WTC11 (cell line): Measurements from ENCODE around the gene DENND4B. TPM values are rescaled to one million over a fixed set of nuclear protein-coding genes. Genes with fewer than 3 reads are reported as not detected.
A peak's percentile ranks its signal among the peaks of the same experiment; 100 is the strongest.

Experiments
- CBFB ChIP-seq: sonication (generic); formaldehyde crosslinking; IDR thresholded peaks from 2 replicates; pipeline ENCODE4 v1.8.1; 2022; ENCODE audit warnings: mild to moderate bottlenecking, low read depth, missing genetic modification reagents
- ESRRA ChIP-seq: sonication (generic); formaldehyde crosslinking; IDR thresholded peaks from 2 replicates; pipeline ENCODE4 v1.8.1; 2022; ENCODE audit warnings: mild to moderate bottlenecking, missing genetic modification reagents, borderline replicate concordance
- FOXJ3 ChIP-seq: sonication (generic); formaldehyde crosslinking; IDR thresholded peaks from 2 replicates; pipeline ENCODE4 v1.9.0; 2021; ENCODE audit warnings: missing genetic modification reagents, mild to moderate bottlenecking, borderline replicate concordance
- GRHL2 ChIP-seq: fragments of 250-450 bp; sonication (Bioruptor Pico); IDR thresholded peaks from 2 replicates; pipeline ENCODE4 v1.8.0; 2022; ENCODE audit warnings: mild to moderate bottlenecking, moderate library complexity; ENCODE audit not compliant: insufficient replicate concordance, severe bottlenecking
- HMGA2 ChIP-seq: fragments of 250-450 bp; sonication (Bioruptor Pico); IDR thresholded peaks from 2 replicates; pipeline ENCODE4 v1.4.0; 2021; ENCODE audit warnings: mild to moderate bottlenecking, moderate library complexity
- JAZF1 ChIP-seq: fragments of 250-450 bp; sonication (Bioruptor Pico); IDR thresholded peaks from 2 replicates; pipeline ENCODE4 v1.9.0; 2021; ENCODE audit warnings: moderate library complexity, mild to moderate bottlenecking, inconsistent platforms
- NFYB ChIP-seq: sonication (generic); formaldehyde crosslinking; conservative IDR thresholded peaks from 2 replicates; pipeline ENCODE4 v1.8.0; 2022; ENCODE audit warnings: low read depth, missing genetic modification reagents
- NR1H2 ChIP-seq: sonication (generic); formaldehyde crosslinking; IDR thresholded peaks from 2 replicates; pipeline ENCODE4 v1.9.0; 2021; ENCODE audit warnings: mild to moderate bottlenecking, moderate library complexity, missing genetic modification reagents
- NR2C2 ChIP-seq: sonication (generic); formaldehyde crosslinking; IDR thresholded peaks from 2 replicates; pipeline ENCODE4 v1.8.0; 2022; ENCODE audit warnings: mild to moderate bottlenecking, missing genetic modification reagents
- SOX15 ChIP-seq: fragments of 250-450 bp; sonication (Bioruptor Pico); IDR thresholded peaks from 2 replicates; pipeline ENCODE4 v1.9.0; 2021; ENCODE audit warnings: mild to moderate bottlenecking
- TEAD4 ChIP-seq: sonication (generic); formaldehyde crosslinking; IDR thresholded peaks from 2 replicates; pipeline ENCODE4 v1.8.0; 2022; ENCODE audit warnings: mild to moderate bottlenecking, missing genetic modification reagents
- ZNF138 ChIP-seq: sonication (generic); formaldehyde crosslinking; conservative IDR thresholded peaks from 2 replicates; pipeline ENCODE4 v1.8.1; 2022; ENCODE audit warnings: mild to moderate bottlenecking, moderate library complexity, missing genetic modification reagents
- total RNA-seq: library from RNA; stranded (reverse); gene quantifications from 3 replicates; pipeline ENCODE4 v1.2.3, GENCODE V29; 2021
- TF ChIP-seq, protein P1 (sequence below): sonication (generic); formaldehyde crosslinking; IDR thresholded peaks from 2 replicates; pipeline ENCODE4 v1.8.1; 2022; ENCODE audit warnings: missing genetic modification reagents, borderline replicate concordance
- TF ChIP-seq, protein P2 (sequence below): sonication (generic); formaldehyde crosslinking; IDR thresholded peaks from 2 replicates; pipeline ENCODE4 v1.8.0; 2022; ENCODE audit warnings: mild to moderate bottlenecking, missing genetic modification reagents
- TF ChIP-seq, protein P3 (sequence below): sonication (generic); formaldehyde crosslinking; IDR thresholded peaks from 2 replicates; pipeline ENCODE4 v1.8.0; 2022; ENCODE audit warnings: missing genetic modification reagents
- TF ChIP-seq, protein P4 (sequence below): sonication (generic); formaldehyde crosslinking; IDR thresholded peaks from 2 replicates; pipeline ENCODE4 v1.8.1; 2023; ENCODE audit warnings: mild to moderate bottlenecking, missing genetic modification reagents, moderate library complexity
- TF ChIP-seq, protein P5 (sequence below): sonication (generic); formaldehyde crosslinking; IDR thresholded peaks from 2 replicates; pipeline ENCODE4 v1.8.0; 2023; ENCODE audit warnings: missing genetic modification reagents, mild to moderate bottlenecking, borderline replicate concordance
- TF ChIP-seq, protein P6 (sequence below): fragments of 250-450 bp; sonication (Bioruptor Pico); IDR thresholded peaks from 2 replicates; pipeline ENCODE4 v1.9.0; 2021; ENCODE audit warnings: mild to moderate bottlenecking
- TF ChIP-seq, protein P7 (sequence below): fragments of 250-450 bp; sonication (Bioruptor Pico); IDR thresholded peaks from 2 replicates; pipeline ENCODE4 v2.1.2; 2022; ENCODE audit warnings: mild to moderate bottlenecking, moderate library complexity
- TF ChIP-seq, protein P8 (sequence below): sonication (generic); formaldehyde crosslinking; IDR thresholded peaks from 2 replicates; pipeline ENCODE4 v1.8.1; 2022; ENCODE audit warnings: mild to moderate bottlenecking, missing genetic modification reagents, moderate library complexity, borderline replicate concordance

DENND4B gene
- total RNA-seq, 1 experiment from 2014 or later = 93.1 TPM

DNA sequence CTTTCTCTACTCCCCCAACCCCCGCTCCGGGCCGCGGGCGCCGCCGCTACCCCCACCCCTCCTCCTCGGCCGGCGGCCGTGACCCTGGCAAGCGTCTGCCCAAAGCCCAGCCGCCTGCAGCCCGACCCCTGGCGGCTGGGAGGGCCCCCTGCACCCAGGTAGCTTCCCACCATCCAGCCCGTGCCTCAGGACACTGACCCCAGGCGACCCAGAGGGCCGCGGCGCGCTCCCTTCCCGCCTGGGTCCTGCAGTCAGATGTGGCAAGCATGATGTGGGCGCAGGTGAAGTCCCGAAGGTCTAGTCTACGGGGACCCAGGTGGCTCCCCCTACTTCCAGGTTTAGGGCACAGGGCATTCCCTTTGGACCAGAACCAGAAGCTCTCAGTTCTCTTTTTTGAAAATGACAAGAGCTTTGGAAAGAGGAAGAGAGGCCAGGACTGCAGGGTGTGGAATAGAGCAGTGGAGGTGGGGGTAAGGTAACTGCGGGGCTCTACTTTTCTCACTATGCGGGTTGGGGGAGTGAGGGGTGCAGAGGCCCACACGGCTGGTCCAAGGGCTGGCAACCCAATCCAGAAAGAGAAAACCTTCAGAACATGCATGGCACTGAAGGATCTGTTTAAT, at the start of gene DENND4B (continued):
- TF ChIP-seq HMGA2 (CRISPR knock-in tag) = no peak
- TF ChIP-seq, protein P1, sequence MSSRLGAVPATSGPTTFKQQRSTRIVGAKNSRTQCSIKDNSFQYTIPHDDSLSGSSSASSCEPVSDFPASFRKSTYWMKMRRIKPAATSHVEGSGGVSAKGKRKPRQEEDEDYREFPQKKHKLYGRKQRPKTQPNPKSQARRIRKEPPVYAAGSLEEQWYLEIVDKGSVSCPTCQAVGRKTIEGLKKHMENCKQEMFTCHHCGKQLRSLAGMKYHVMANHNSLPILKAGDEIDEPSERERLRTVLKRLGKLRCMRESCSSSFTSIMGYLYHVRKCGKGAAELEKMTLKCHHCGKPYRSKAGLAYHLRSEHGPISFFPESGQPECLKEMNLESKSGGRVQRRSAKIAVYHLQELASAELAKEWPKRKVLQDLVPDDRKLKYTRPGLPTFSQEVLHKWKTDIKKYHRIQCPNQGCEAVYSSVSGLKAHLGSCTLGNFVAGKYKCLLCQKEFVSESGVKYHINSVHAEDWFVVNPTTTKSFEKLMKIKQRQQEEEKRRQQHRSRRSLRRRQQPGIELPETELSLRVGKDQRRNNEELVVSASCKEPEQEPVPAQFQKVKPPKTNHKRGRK (CRISPR knock-in tag) = no peak
- TF ChIP-seq CBFB (CRISPR knock-in tag) = no peak
- TF ChIP-seq, protein P2, sequence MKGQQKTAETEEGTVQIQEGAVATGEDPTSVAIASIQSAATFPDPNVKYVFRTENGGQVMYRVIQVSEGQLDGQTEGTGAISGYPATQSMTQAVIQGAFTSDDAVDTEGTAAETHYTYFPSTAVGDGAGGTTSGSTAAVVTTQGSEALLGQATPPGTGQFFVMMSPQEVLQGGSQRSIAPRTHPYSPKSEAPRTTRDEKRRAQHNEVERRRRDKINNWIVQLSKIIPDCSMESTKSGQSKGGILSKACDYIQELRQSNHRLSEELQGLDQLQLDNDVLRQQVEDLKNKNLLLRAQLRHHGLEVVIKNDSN = 0 out of 2 replicates have a peak, but pooled peaks have one; percentile 23
- TF ChIP-seq ZNF138 (CRISPR knock-in tag) = no peak
- TF ChIP-seq, protein P3, sequence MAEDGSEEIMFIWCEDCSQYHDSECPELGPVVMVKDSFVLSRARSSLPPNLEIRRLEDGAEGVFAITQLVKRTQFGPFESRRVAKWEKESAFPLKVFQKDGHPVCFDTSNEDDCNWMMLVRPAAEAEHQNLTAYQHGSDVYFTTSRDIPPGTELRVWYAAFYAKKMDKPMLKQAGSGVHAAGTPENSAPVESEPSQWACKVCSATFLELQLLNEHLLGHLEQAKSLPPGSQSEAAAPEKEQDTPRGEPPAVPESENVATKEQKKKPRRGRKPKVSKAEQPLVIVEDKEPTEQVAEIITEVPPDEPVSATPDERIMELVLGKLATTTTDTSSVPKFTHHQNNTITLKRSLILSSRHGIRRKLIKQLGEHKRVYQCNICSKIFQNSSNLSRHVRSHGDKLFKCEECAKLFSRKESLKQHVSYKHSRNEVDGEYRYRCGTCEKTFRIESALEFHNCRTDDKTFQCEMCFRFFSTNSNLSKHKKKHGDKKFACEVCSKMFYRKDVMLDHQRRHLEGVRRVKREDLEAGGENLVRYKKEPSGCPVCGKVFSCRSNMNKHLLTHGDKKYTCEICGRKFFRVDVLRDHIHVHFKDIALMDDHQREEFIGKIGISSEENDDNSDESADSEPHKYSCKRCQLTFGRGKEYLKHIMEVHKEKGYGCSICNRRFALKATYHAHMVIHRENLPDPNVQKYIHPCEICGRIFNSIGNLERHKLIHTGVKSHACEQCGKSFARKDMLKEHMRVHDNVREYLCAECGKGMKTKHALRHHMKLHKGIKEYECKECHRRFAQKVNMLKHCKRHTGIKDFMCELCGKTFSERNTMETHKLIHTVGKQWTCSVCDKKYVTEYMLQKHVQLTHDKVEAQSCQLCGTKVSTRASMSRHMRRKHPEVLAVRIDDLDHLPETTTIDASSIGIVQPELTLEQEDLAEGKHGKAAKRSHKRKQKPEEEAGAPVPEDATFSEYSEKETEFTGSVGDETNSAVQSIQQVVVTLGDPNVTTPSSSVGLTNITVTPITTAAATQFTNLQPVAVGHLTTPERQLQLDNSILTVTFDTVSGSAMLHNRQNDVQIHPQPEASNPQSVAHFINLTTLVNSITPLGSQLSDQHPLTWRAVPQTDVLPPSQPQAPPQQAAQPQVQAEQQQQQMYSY (CRISPR knock-in tag) = no peak
- TF ChIP-seq ESRRA (CRISPR knock-in tag) = no peak
- no peak for TF ChIP-seq NR2C2
- TF ChIP-seq TEAD4 = no peak
- no peak for TF ChIP-seq GRHL2 (CRISPR knock-in tag)
- TF ChIP-seq, protein P4, sequence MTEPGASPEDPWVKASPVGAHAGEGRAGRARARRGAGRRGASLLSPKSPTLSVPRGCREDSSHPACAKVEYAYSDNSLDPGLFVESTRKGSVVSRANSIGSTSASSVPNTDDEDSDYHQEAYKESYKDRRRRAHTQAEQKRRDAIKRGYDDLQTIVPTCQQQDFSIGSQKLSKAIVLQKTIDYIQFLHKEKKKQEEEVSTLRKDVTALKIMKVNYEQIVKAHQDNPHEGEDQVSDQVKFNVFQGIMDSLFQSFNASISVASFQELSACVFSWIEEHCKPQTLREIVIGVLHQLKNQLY (CRISPR knock-in tag) = no peak
- TF ChIP-seq, protein P5, sequence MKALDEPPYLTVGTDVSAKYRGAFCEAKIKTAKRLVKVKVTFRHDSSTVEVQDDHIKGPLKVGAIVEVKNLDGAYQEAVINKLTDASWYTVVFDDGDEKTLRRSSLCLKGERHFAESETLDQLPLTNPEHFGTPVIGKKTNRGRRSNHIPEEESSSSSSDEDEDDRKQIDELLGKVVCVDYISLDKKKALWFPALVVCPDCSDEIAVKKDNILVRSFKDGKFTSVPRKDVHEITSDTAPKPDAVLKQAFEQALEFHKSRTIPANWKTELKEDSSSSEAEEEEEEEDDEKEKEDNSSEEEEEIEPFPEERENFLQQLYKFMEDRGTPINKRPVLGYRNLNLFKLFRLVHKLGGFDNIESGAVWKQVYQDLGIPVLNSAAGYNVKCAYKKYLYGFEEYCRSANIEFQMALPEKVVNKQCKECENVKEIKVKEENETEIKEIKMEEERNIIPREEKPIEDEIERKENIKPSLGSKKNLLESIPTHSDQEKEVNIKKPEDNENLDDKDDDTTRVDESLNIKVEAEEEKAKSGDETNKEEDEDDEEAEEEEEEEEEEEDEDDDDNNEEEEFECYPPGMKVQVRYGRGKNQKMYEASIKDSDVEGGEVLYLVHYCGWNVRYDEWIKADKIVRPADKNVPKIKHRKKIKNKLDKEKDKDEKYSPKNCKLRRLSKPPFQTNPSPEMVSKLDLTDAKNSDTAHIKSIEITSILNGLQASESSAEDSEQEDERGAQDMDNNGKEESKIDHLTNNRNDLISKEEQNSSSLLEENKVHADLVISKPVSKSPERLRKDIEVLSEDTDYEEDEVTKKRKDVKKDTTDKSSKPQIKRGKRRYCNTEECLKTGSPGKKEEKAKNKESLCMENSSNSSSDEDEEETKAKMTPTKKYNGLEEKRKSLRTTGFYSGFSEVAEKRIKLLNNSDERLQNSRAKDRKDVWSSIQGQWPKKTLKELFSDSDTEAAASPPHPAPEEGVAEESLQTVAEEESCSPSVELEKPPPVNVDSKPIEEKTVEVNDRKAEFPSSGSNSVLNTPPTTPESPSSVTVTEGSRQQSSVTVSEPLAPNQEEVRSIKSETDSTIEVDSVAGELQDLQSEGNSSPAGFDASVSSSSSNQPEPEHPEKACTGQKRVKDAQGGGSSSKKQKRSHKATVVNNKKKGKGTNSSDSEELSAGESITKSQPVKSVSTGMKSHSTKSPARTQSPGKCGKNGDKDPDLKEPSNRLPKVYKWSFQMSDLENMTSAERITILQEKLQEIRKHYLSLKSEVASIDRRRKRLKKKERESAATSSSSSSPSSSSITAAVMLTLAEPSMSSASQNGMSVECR = peak; percentile 42; the same call in 1 of the 2 replicates
- no peak for TF ChIP-seq FOXJ3 (CRISPR knock-in tag)
- TF ChIP-seq, protein P6, sequence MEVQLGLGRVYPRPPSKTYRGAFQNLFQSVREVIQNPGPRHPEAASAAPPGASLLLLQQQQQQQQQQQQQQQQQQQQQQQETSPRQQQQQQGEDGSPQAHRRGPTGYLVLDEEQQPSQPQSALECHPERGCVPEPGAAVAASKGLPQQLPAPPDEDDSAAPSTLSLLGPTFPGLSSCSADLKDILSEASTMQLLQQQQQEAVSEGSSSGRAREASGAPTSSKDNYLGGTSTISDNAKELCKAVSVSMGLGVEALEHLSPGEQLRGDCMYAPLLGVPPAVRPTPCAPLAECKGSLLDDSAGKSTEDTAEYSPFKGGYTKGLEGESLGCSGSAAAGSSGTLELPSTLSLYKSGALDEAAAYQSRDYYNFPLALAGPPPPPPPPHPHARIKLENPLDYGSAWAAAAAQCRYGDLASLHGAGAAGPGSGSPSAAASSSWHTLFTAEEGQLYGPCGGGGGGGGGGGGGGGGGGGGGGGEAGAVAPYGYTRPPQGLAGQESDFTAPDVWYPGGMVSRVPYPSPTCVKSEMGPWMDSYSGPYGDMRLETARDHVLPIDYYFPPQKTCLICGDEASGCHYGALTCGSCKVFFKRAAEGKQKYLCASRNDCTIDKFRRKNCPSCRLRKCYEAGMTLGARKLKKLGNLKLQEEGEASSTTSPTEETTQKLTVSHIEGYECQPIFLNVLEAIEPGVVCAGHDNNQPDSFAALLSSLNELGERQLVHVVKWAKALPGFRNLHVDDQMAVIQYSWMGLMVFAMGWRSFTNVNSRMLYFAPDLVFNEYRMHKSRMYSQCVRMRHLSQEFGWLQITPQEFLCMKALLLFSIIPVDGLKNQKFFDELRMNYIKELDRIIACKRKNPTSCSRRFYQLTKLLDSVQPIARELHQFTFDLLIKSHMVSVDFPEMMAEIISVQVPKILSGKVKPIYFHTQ (CRISPR knock-in tag) = no peak
- no peak for TF ChIP-seq JAZF1
- TF ChIP-seq SOX15 (CRISPR knock-in tag) = no peak
- no peak for TF ChIP-seq NR1H2 (CRISPR knock-in tag)
- no peak for TF ChIP-seq NFYB (CRISPR knock-in tag)
- TF ChIP-seq, protein P7, sequence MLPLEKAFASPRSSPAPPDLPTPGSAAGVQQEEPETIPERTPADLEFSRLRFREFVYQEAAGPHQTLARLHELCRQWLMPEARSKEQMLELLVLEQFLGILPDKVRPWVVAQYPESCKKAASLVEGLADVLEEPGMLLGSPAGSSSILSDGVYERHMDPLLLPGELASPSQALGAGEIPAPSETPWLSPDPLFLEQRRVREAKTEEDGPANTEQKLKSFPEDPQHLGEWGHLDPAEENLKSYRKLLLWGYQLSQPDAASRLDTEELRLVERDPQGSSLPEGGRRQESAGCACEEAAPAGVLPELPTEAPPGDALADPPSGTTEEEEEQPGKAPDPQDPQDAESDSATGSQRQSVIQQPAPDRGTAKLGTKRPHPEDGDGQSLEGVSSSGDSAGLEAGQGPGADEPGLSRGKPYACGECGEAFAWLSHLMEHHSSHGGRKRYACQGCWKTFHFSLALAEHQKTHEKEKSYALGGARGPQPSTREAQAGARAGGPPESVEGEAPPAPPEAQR = no peak
- TF ChIP-seq, protein P8, sequence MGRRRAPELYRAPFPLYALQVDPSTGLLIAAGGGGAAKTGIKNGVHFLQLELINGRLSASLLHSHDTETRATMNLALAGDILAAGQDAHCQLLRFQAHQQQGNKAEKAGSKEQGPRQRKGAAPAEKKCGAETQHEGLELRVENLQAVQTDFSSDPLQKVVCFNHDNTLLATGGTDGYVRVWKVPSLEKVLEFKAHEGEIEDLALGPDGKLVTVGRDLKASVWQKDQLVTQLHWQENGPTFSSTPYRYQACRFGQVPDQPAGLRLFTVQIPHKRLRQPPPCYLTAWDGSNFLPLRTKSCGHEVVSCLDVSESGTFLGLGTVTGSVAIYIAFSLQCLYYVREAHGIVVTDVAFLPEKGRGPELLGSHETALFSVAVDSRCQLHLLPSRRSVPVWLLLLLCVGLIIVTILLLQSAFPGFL (CRISPR knock-in tag) = no peak
